Caco-2 (cell line): ENCODE measurements around the gene SMIM35. TPM values are rescaled to one million over a fixed set of nuclear protein-coding genes. Genes with fewer than 3 reads are reported as not detected.

Experiments
- BruUV-seq: library from RNA; stranded (reverse); fragments of 400-500 nt; replicated peaks from 2 replicates; lab custom pipeline; 2021; lab: Mats Ljungman, UMichigan
- CTCF ChIA-PET: fragments of 300-600 bp; sonication (Branson Sonifier 250); formaldehyde crosslinking; loops from one replicate; lab custom pipeline; 2022; ENCODE audit warnings: antibody characterized with exemption; lab: Charles Lee
- POLR2A ChIA-PET: fragments of 300-600 bp; sonication (Branson Sonifier 250); formaldehyde crosslinking; loops from one replicate; lab custom pipeline; 2022; ENCODE audit warnings: antibody characterized with exemption; lab: Charles Lee
- DNase-seq, 2 experiments: peaks; one replicate each; pipeline versions ENCODE4 v3.0.0 to v3.0.0-alpha.2; 2020 to 2022
- H3K27me3 ChIP-seq: replicated peaks from 2 replicates; pipeline ENCODE4 v1.6.0; 2011; ENCODE audit warnings: low read length; ENCODE audit not compliant: control insufficient read depth, insufficient read depth
- H3K36me3 ChIP-seq: 2 replicates; pipeline ENCODE4 v1.5.1; 2011; ENCODE audit warnings: low read length; ENCODE audit not compliant: control insufficient read depth, insufficient read depth
- H3K4me1 ChIP-seq: fragments of 250-450 bp; sonication (Bioruptor Pico); 2 replicates; pipeline ENCODE4 v1.5.1; 2020; ENCODE audit warnings: mild to moderate bottlenecking
- H3K4me3 ChIP-seq: 2 replicates; pipeline ENCODE4 v1.5.1; 2011; ENCODE audit warnings: low read depth, mild to moderate bottlenecking, control low read depth, low read length
- H3K9me3 ChIP-seq: fragments of 250-450 bp; sonication (Bioruptor Pico); 2 replicates; pipeline ENCODE4 v1.5.1; 2020; ENCODE audit warnings: mild to moderate bottlenecking, moderate library complexity
- H3K27ac Mint-ChIP-seq: one replicate; pipeline ENCODE4 v1.8.0; 2022; ENCODE audit warnings: mixed read lengths; ENCODE audit not compliant: unreplicated experiment
- H3K27me3 Mint-ChIP-seq: one replicate; pipeline ENCODE4 v1.8.0; 2022; ENCODE audit warnings: mixed read lengths; ENCODE audit not compliant: insufficient read depth, unreplicated experiment
- H3K36me3 Mint-ChIP-seq: one replicate; pipeline ENCODE4 v1.8.0; 2022; ENCODE audit warnings: mild to moderate bottlenecking, mixed read lengths; ENCODE audit not compliant: insufficient read depth, unreplicated experiment
- H3K4me1 Mint-ChIP-seq: one replicate; pipeline ENCODE4 v1.8.0; 2022; ENCODE audit warnings: low read depth, mixed read lengths; ENCODE audit not compliant: unreplicated experiment
- H3K4me3 Mint-ChIP-seq: one replicate; pipeline ENCODE4 v1.8.0; 2022; ENCODE audit warnings: mild to moderate bottlenecking, moderate library complexity, mixed read lengths; ENCODE audit not compliant: unreplicated experiment
- H3K9me3 Mint-ChIP-seq: one replicate; pipeline ENCODE4 v1.8.0; 2022; ENCODE audit warnings: mixed read lengths; ENCODE audit not compliant: unreplicated experiment
- CTCF ChIP-seq, 2 experiments: fragments of 200-600 bp in 1 of 2; IDR thresholded peaks; 1 replicate in 1 of 2; 2 replicates in 1 of 2; pipeline versions ENCODE4 v1.5.1 to v1.8.0; 2011 to 2022; ENCODE audit warnings: antibody characterized with exemption in 1 of 2, control low read depth in 1 of 2, inconsistent platforms in 1 of 2, low read depth in 1 of 2, low read length in 1 of 2, mild to moderate bottlenecking in 1 of 2, moderate library complexity in 1 of 2; ENCODE audit not compliant: insufficient read depth in 1 of 2, severe bottlenecking in 1 of 2, unreplicated experiment in 1 of 2
- intact Hi-C: fragments of 100-400 bp; cut with micrococcal nuclease; formaldehyde crosslinking; loops from one replicate; pipeline ENCODE4 v1.10.0; 2022; ENCODE audit not compliant: unreplicated experiment
- total RNA-seq: library from RNA; stranded (reverse); gene quantifications from 2 replicates; pipeline ENCODE4 v1.2.3, GENCODE V29; 2022

SMIM35 gene
- total RNA-seq, 1 experiment from 2014 or later = not detected

DNA sequence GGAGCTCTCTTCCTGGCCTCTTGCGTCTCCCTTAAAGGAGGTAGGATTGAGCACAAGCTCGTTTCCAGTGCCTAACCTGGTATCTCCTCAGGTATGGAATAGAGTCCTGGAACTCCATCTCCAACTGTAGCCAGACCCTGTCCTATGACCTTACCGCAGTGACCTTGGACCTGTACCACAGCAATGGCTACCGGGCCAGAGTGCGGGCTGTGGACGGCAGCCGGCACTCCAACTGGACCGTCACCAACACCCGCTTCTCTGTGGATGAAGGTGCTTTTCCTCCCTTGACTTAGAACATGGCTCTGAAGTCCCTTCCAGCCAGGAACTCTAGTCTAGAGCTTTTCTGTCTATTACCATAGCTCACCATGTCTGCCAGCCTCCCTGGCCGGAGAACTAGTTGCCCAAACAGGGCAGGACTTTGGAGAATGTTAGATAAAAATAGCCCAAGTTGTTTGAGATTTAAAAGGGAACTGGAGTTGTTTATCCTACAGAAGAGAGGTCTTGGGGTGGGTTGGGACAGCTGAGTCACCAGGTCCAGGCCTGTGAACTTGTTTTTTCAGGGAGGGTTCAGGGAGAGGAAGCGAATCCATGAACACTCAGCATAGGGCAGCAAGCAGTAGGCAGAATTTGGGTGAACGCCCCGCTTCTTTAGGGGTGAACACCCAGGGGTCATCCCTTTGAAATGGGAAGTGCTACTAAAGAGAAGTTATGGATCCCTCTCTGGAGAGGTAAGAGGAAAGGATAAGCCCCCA is 97.2 kb downstream of the SMIM35 start:
- peaks cover 19% of the 10 kb centered on the region for H3K4me1 Mint-ChIP-seq
- no peaks in the 10 kb centered on the region for H3K36me3 ChIP-seq
- H3K4me3 ChIP-seq = no peak overlapping the region
- no peak overlapping the region for H3K27ac Mint-ChIP-seq
- intact Hi-C loops = loop anchor here (5.0 kb wide), 1 partner anchor 63 kb away; no protein-coding TSS in a partner anchor
- H3K9me3 Mint-ChIP-seq = no peaks in the 10 kb centered on the region
- ChIA-PET POLR2A (no interaction called here), CTCF (no interaction called here)
- H3K27me3 ChIP-seq = peaks cover 3% of the 10 kb centered on the region; the same call in 1 of the 2 replicates
- no peaks in the 10 kb centered on the region for H3K9me3 ChIP-seq
- peaks cover 6% of the 10 kb centered on the region for H3K36me3 Mint-ChIP-seq
- peaks cover 17% of the 10 kb centered on the region for H3K27me3 Mint-ChIP-seq
- H3K4me3 Mint-ChIP-seq = no peak overlapping the region
- peaks cover 17% of the 10 kb centered on the region for H3K4me1 ChIP-seq
- DNase-seq = no peak
- no peak for TF ChIP-seq CTCF (IDR thresholded peaks at IDR 0.05; ENCODE audit: insufficient read depth in 1 of 2, low read depth in 1 of 2, low read length in 1 of 2, severe bottlenecking in 1 of 2, unreplicated experiment in 1 of 2)
- BruUV-seq = no TSS peak

DNA sequence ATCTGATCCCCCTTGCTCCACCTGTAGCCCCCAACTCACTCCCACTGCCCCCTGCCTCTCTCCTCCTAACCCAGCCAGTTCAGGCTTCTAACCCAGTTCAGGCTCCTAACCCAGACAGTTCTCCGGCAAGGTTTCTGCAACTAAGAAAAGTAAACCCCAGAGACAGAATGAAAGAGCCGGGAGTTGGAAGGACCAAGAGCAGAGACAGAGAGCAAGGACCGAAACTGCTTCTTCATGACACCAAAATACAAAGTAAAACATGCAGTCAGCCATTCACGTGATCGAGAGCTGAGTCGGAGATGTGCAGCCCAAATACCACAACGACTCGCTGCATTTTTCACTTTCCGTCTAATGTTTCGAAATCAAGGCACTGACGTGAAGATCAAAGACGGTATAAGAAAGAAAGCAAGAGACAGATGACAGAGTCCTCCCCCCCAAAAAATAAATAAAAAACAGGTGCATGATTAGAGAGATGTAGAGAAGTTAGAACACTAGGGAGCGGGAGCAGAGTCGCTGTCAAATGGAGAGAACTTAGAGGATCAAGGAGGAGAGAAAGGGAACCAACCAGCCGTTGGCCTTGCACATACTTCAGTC is 99.7 kb downstream of the SMIM35 start:
- CTCF ChIA-PET = interaction anchor here (0.6 to 1.5 kb wide), 6 partner anchors 14 to 581 kb away, joined by 3 to 7 read pairs (median 4); no protein-coding TSS in a partner anchor
- Mint-ChIP-seq H3K27me3 (peaks cover 17% of the 10 kb centered on the region), H3K27ac (no peak overlapping the region), H3K9me3 (no peaks in the 10 kb centered on the region), H3K4me1 (peaks cover 19% of the 10 kb centered on the region), H3K36me3 (peaks cover 6% of the 10 kb centered on the region), H3K4me3 (peak overlapping the region; percentile 60)
- Histone ChIP-seq H3K9me3 (no peaks in the 10 kb centered on the region), H3K4me1 (peaks cover 17% of the 10 kb centered on the region), H3K4me3 (no peak overlapping the region), H3K27me3 (peaks cover 3% of the 10 kb centered on the region; the same call in 1 of the 2 replicates), H3K36me3 (no peaks in the 10 kb centered on the region)
- POLR2A ChIA-PET = interaction anchor here (1.5 kb wide), 1 partner anchor 13 kb away, joined by 3 read pairs; no protein-coding TSS in a partner anchor
- DNase-seq = peak in 1 of 2 experiments; percentile 46
- no peak for TF ChIP-seq CTCF (IDR thresholded peaks at IDR 0.05; ENCODE audit: insufficient read depth in 1 of 2, low read depth in 1 of 2, low read length in 1 of 2, severe bottlenecking in 1 of 2, unreplicated experiment in 1 of 2)
- BruUV-seq = no TSS peak
- intact Hi-C loops = loop anchor here (5.0 kb wide), 1 partner anchor 65 kb away; no protein-coding TSS in a partner anchor
